HG02973 (cell line): Measurements from ENCODE around the gene NUDT5.
"Not testable (repeated sequence)": the region's sequence is repeated elsewhere in the genome, so short reads cannot be mapped to it uniquely, and the experiment has no call there.

Experiments used
- ATAC-seq: cut with Tn5 transposase; IDR thresholded peaks from one replicate; pipeline ENCODE4 v1.9.1; 2021; ENCODE audit warnings: moderate library complexity; ENCODE audit not compliant: unreplicated experiment

Gene NUDT5

GRCh38 chr10:12195603-12196506 is at the start of gene NUDT5, which contains the start of gene CDC123:
Gene NUDT5, minus strand, starts transcription at chr10:12195891. Its CDS starts 9,600 bp downstream, at chr10:12186291.
Gene CDC123, plus strand, starts transcription at chr10:12196188. Its CDS starts 58 bp downstream, at chr10:12196246.
- peak; percentile 81 for ATAC-seq

- no peak for ATAC-seq
These were observed 48.4 kb upstream of the NUDT5 start for GRCh38 chr10:12243864-12244620.

GRCh38 chr10:12241810-12242529 is 46.3 kb upstream of the NUDT5 start:
- no peak for ATAC-seq

- ATAC-seq, result no peak
These were observed 43.1 kb upstream of the NUDT5 start for GRCh38 chr10:12238821-12239220.

- ATAC-seq, result no peak
These were observed 41.9 kb upstream of the NUDT5 start for GRCh38 chr10:12237265-12238220.

GRCh38 chr10:12235796-12236195 is 40.1 kb upstream of the NUDT5 start:
- no peak for ATAC-seq

- no peak for ATAC-seq
These were observed 39.5 kb upstream of the NUDT5 start for GRCh38 chr10:12235116-12235694.

GRCh38 chr10:12234687-12235086 is 39.0 kb upstream of the NUDT5 start:
- ATAC-seq, result not testable (repeated sequence)

- no peak for ATAC-seq
These were observed 33.2 kb upstream of the NUDT5 start for GRCh38 chr10:12228851-12229250.

- ATAC-seq, result not testable (repeated sequence)
These were observed 30.7 kb upstream of the NUDT5 start for GRCh38 chr10:12226438-12226837.

GRCh38 chr10:12225444-12225843 is 29.8 kb upstream of the NUDT5 start:
- no peak for ATAC-seq

- ATAC-seq, result no peak
These were observed 25.9 kb upstream of the NUDT5 start for GRCh38 chr10:12221323-12222298.

GRCh38 chr10:12218991-12219390 is 23.3 kb upstream of the NUDT5 start:
- no peak for ATAC-seq

- ATAC-seq, result no peak
These were observed 19.1 kb upstream of the NUDT5 start for GRCh38 chr10:12214763-12215218.

- no peak for ATAC-seq
These were observed 18.4 kb upstream of the NUDT5 start for GRCh38 chr10:12214093-12214492.

GRCh38 chr10:12213621-12214020 is 17.9 kb upstream of the NUDT5 start:
- ATAC-seq, result no peak

- ATAC-seq, result no peak
These were observed 16.8 kb upstream of the NUDT5 start for GRCh38 chr10:12212454-12212853.

- ATAC-seq, result no peak
These were observed 12.8 kb upstream of the NUDT5 start for GRCh38 chr10:12208460-12208859.
